ENCODE results near the gene FTSJ3. TPM values are rescaled to one million over a fixed set of nuclear protein-coding genes. Genes with fewer than 3 reads are reported as not detected.

The FTSJ3 gene
- total RNA-seq, 1 experiment from 2014 or later, result 80.3 TPM

DNA sequence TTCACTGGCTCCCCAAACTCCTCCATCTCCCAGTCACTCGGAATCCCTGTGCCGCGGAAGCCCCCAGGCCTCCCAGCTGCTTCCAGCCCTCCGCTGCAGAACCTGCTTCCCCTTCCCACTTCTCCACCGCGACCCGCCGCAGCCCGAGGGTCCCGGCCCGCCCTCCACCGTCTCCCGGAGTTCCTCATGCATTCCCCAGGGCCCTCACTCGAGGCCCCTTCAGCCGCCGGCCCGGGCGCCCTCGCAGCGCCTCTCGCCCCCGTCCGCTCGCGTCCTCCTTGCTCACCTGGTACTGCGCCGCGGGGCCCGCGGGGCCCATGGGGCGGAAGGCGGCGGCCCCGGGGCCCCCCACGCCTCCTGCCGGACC lies 14.7 kb upstream of the FTSJ3 start:
- no peak overlapping the region for H3K23ac ChIP-seq (ENCODE audit: insufficient read length, low read depth, low read length)
- no peaks in the 10 kb centered on the region for H3K9me3 Mint-ChIP-seq
- no peak overlapping the region for H3K56ac ChIP-seq (ENCODE audit: insufficient read length, low read depth, low read length)
- H3K9me3 ChIP-seq (ENCODE audit: control insufficient read depth, low read depth, low read length), result no peaks in the 10 kb centered on the region
- H3K23me2 ChIP-seq (ENCODE audit: insufficient read length, low read depth, low read length, poor library complexity, severe bottlenecking), result peaks cover 10% of the 10 kb centered on the region
- peak overlapping the region; percentile 96 for H3K4me3 Mint-ChIP-seq
- TF ChIP-seq CTCF (conservative IDR thresholded peaks at IDR 0.05), result no peak
- no peak overlapping the region for H4K8ac ChIP-seq (replicated peaks; ENCODE audit: insufficient read length, low read depth, low read length)
- no peak overlapping the region for H2BK12ac ChIP-seq (ENCODE audit: insufficient read length, low read depth, low read length)
- H3K79me2 ChIP-seq (ENCODE audit: insufficient read depth, low read length), result peaks cover 3% of the 10 kb centered on the region; the same call in 1 of the 2 replicates
- H3K18ac ChIP-seq (ENCODE audit: insufficient read length, low read depth, low read length), result no peak overlapping the region
- no peak overlapping the region for H4K5ac ChIP-seq (ENCODE audit: insufficient read length, low read depth, low read length)
- H2BK5ac ChIP-seq (ENCODE audit: insufficient read length, low read length), result no peak overlapping the region
- no peak overlapping the region for H2BK20ac ChIP-seq (ENCODE audit: low read depth, low read length, poor library complexity, severe bottlenecking)
- H3T11ph ChIP-seq (ENCODE audit: low read length), result no peak overlapping the region
- peaks cover 22 to 40% of the 10 kb centered on the region in 2 experiments for H3K4me1 Mint-ChIP-seq
- H3K27ac ChIP-seq (ENCODE audit: insufficient read length, low read depth, low read length), result no peak overlapping the region
- no peak overlapping the region for H2AFZ ChIP-seq (ENCODE audit: low read length)
- H3K27me3 ChIP-seq (ENCODE audit: insufficient read depth, low read length), result no peaks in the 10 kb centered on the region; the same call in 1 of the 2 replicates
- no peaks in the 10 kb centered on the region; the same call in 1 of the 2 replicates for H3K4me1 ChIP-seq (ENCODE audit: insufficient read depth, low read length)
- no peaks in the 10 kb centered on the region for H4K20me1 ChIP-seq (ENCODE audit: control insufficient read depth, insufficient read depth, insufficient read length)
- H3K4ac ChIP-seq (ENCODE audit: low read depth, low read length), result no peak overlapping the region
- H2AK5ac ChIP-seq (ENCODE audit: insufficient read length, low read length), result no peak overlapping the region
- H3K27ac Mint-ChIP-seq, result peak overlapping the region; percentile 87 to 96 (median 96)
- no peak overlapping the region for H2BK120ac ChIP-seq (ENCODE audit: low read depth, low read length, poor library complexity, severe bottlenecking)
- H3K36me3 Mint-ChIP-seq (ENCODE audit: insufficient read depth in 1 of 3, low read depth in 3 of 3), result peaks cover under 1 to 8% (median 1%) of the 10 kb centered on the region in 3 experiments; a peak in 5 of 7 replicates
- no peak overlapping the region for H4K91ac ChIP-seq (ENCODE audit: insufficient read length, low read depth, low read length)
- H3K79me1 ChIP-seq (ENCODE audit: insufficient read depth, low read depth, low read length, poor library complexity, severe bottlenecking), result peaks cover 3% of the 10 kb centered on the region
- peak overlapping the region; percentile 70 for H3K14ac ChIP-seq (ENCODE audit: insufficient read depth, low read length)
- H2BK15ac ChIP-seq (ENCODE audit: low read depth, low read length), result no peak overlapping the region
- no peak for DNase-seq
- peak overlapping the region; percentile 48 for H3K9ac ChIP-seq (ENCODE audit: extremely low read depth, insufficient read length, low read length)
- no CpG with 5 or more reads among the region's 36 CpGs for WGBS (ENCODE audit: extremely low coverage, insufficient read length, low lambda C conversion rate)
- H3K27me3 Mint-ChIP-seq (ENCODE audit: low read depth), result peaks cover 19% of the 10 kb centered on the region
- H3K4me2 ChIP-seq (ENCODE audit: insufficient read depth, insufficient read length, low read length), result peak overlapping the region; percentile 64
